ENCODE measurements around the gene PARP15. TPM values are rescaled to one million over a fixed set of nuclear protein-coding genes. Genes with fewer than 3 reads are reported as not detected.

PARP15 gene
- total RNA-seq, 2 experiments from 2014 or later: 0.70 to 3.4 TPM

DNA sequence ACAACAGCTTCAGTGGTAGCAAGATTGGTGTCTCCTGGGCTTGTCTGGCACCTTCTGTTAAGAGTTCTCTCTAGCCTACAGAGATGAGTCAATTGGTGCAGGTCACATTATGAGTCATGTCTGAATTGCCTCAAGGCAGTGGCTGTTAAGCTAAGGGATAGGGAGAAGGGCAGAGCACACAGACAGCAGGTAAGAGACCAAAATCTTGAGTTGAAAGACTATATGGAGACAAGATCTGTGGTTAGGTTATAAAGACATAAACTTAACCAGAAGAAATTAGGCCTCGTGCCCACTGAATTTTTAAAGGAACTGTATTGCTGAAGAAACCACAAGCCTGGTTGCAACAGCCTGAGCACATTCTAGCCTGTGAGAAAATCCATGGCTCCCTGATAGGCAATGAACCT, 43.5 kb upstream of the PARP15 start:
- POLR2A ChIA-PET: no interaction called here
- CTCF ChIA-PET (ENCODE audit: unreplicated experiment): no interaction called here
- no peaks in the 10 kb centered on the region for H3K9me3 ChIP-seq (ENCODE audit: low read length)
- no peak overlapping the region for H3K4me3 ChIP-seq (ENCODE audit: low read depth, low read length, poor library complexity, severe bottlenecking)
- H3K27ac ChIP-seq (ENCODE audit: low read depth, low read length, poor library complexity, severe bottlenecking): no peak overlapping the region
- DNase-seq (ENCODE audit: low spot score): no peak
- TF ChIP-seq, protein P1, sequence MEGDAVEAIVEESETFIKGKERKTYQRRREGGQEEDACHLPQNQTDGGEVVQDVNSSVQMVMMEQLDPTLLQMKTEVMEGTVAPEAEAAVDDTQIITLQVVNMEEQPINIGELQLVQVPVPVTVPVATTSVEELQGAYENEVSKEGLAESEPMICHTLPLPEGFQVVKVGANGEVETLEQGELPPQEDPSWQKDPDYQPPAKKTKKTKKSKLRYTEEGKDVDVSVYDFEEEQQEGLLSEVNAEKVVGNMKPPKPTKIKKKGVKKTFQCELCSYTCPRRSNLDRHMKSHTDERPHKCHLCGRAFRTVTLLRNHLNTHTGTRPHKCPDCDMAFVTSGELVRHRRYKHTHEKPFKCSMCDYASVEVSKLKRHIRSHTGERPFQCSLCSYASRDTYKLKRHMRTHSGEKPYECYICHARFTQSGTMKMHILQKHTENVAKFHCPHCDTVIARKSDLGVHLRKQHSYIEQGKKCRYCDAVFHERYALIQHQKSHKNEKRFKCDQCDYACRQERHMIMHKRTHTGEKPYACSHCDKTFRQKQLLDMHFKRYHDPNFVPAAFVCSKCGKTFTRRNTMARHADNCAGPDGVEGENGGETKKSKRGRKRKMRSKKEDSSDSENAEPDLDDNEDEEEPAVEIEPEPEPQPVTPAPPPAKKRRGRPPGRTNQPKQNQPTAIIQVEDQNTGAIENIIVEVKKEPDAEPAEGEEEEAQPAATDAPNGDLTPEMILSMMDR (conservative IDR thresholded peaks at IDR 0.05; ENCODE audit: low read length): no peak
- TF ChIP-seq EZH2phosphoT487 (IDR thresholded peaks at IDR 0.05; ENCODE audit: borderline replicate concordance, low read depth, low read length): no peak
- H4K20me1 ChIP-seq (ENCODE audit: insufficient read depth, low read length): no peaks in the 10 kb centered on the region
- no TSS peak for BruUV-seq (replicated peaks)
- H3K4me2 ChIP-seq (ENCODE audit: low read length): no peak overlapping the region
- intact Hi-C loops (cut with micrococcal nuclease; ENCODE audit: unreplicated experiment): no loop called here
- no peaks in the 10 kb centered on the region for H3K79me2 ChIP-seq (ENCODE audit: insufficient read depth, low read depth, low read length)
- H3K4me1 ChIP-seq (ENCODE audit: insufficient read depth, low read length, poor library complexity, severe bottlenecking): no peaks in the 10 kb centered on the region
- no peaks in the 10 kb centered on the region for H3K9me2 ChIP-seq (ENCODE audit: insufficient read depth, low read length)
- H2AFZ ChIP-seq (ENCODE audit: low read length): no peak overlapping the region
- no peaks in the 10 kb centered on the region for H3K36me3 ChIP-seq (ENCODE audit: insufficient read depth, low read length)

DNA sequence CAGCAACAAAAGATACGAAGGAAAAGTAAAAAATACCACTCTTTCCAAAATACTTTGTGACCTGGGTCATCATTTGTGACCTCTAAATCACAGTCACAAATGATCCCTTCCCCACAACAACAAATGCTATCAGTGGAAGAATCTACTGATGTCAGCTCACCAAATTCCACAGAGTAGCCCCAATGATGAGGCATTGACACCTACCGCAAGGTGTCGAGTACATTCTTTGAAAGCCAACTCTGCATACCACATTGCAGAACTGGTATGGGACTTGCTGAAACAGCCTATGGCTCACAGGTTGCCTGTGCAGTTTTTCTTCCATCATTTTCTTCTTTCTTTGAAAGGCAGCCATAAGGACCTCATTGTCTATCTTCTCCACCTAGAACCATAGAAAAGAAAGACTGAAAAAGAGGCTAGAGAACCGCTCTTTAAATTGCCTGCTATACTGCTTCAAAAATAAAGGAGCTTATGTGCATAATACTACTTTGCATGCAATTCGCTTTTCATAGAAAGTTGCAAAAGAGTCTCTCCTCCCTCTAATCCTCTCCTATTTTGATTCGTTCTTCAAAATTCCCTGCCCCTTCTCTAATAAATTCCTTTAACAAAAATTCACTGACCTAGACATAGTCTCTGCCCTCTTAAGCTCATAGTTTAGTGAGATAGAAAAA, 41.4 kb upstream of the PARP15 start:
- H3K9me3 ChIP-seq (ENCODE audit: low read length): no peaks in the 10 kb centered on the region
- no peaks in the 10 kb centered on the region for H3K9me2 ChIP-seq (ENCODE audit: insufficient read depth, low read length)
- H4K20me1 ChIP-seq (ENCODE audit: insufficient read depth, low read length): no peaks in the 10 kb centered on the region
- no peak overlapping the region for H3K27ac ChIP-seq (ENCODE audit: low read depth, low read length, poor library complexity, severe bottlenecking)
- DNase-seq (ENCODE audit: low spot score): no peak
- H3K4me1 ChIP-seq (ENCODE audit: insufficient read depth, low read length, poor library complexity, severe bottlenecking): no peaks in the 10 kb centered on the region
- ChIA-PET POLR2A (interaction anchor here (0.8 to 1.5 kb wide), 2 partner anchors 20 to 133 kb away, joined by 4 to 5 read pairs; no protein-coding TSS in a partner anchor), CTCF (ENCODE audit: unreplicated experiment) (no interaction called here)
- intact Hi-C loops (cut with micrococcal nuclease; ENCODE audit: unreplicated experiment): no loop called here
- H2AFZ ChIP-seq (ENCODE audit: low read length): no peak overlapping the region
- no TSS peak for BruUV-seq (replicated peaks)
- TF ChIP-seq EZH2phosphoT487 (IDR thresholded peaks at IDR 0.05; ENCODE audit: borderline replicate concordance, low read depth, low read length): no peak
- TF ChIP-seq, protein P1 (conservative IDR thresholded peaks at IDR 0.05; ENCODE audit: low read length): no peak
- H3K4me2 ChIP-seq (ENCODE audit: low read length): no peak overlapping the region
- no peaks in the 10 kb centered on the region for H3K79me2 ChIP-seq (ENCODE audit: insufficient read depth, low read depth, low read length)
- no peak overlapping the region for H3K4me3 ChIP-seq (ENCODE audit: low read depth, low read length, poor library complexity, severe bottlenecking)
- H3K36me3 ChIP-seq (ENCODE audit: insufficient read depth, low read length): no peaks in the 10 kb centered on the region

DNA sequence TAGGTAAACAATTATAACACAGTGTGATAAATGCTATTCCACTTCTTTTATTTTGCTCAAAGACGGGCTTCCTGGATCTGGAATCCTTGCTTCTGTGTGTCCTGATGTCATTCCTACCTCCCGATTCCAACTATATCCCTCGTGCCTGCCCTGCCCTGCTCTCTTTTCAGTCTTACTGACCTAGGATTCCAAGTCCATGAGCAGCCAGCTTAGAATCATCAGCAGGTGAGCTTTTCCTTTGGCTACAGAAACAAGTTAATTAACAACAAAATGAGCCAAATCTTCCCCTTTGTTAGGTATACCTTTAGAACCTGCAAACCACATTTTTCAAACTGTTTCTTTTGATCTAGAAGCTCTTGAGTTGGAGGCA, 40.8 kb upstream of the PARP15 start:
- intact Hi-C loops (cut with micrococcal nuclease; ENCODE audit: unreplicated experiment): no loop called here
- Histone ChIP-seq H2AFZ (ENCODE audit: low read length) (no peak overlapping the region), H3K36me3 (ENCODE audit: insufficient read depth, low read length) (no peaks in the 10 kb centered on the region), H3K79me2 (ENCODE audit: insufficient read depth, low read depth, low read length) (no peaks in the 10 kb centered on the region), H4K20me1 (ENCODE audit: insufficient read depth, low read length) (no peaks in the 10 kb centered on the region), H3K4me2 (ENCODE audit: low read length) (no peak overlapping the region), H3K9me3 (ENCODE audit: low read length) (no peaks in the 10 kb centered on the region), H3K9me2 (ENCODE audit: insufficient read depth, low read length) (no peaks in the 10 kb centered on the region), H3K4me3 (ENCODE audit: low read depth, low read length, poor library complexity, severe bottlenecking) (no peak overlapping the region), H3K27ac (ENCODE audit: low read depth, low read length, poor library complexity, severe bottlenecking) (no peak overlapping the region), H3K4me1 (ENCODE audit: insufficient read depth, low read length, poor library complexity, severe bottlenecking) (no peaks in the 10 kb centered on the region)
- CTCF ChIA-PET (ENCODE audit: unreplicated experiment): no interaction called here
- no peak for TF ChIP-seq EZH2phosphoT487 (IDR thresholded peaks at IDR 0.05; ENCODE audit: borderline replicate concordance, low read depth, low read length)
- TF ChIP-seq, protein P1 (conservative IDR thresholded peaks at IDR 0.05; ENCODE audit: low read length): no peak
- DNase-seq (ENCODE audit: low spot score): no peak
- no TSS peak for BruUV-seq (replicated peaks)
- POLR2A ChIA-PET: interaction anchor here (0.6 to 1.5 kb wide), 3 partner anchors 21 to 186 kb away, joined by 3 to 5 read pairs (median 4); no protein-coding TSS in a partner anchor
